WERI-Rb-1 (cell line): ENCODE results near the gene GYS2.

Experiments
- DNase-seq: peaks from one replicate; pipeline ENCODE4 v3.0.0-alpha.2; 2020
- H3K27ac ChIP-seq: fragments of 250-450 bp; sonication (Bioruptor Pico); 2 replicates; pipeline ENCODE4 v1.5.1; 2020; ENCODE audit warnings: mild to moderate bottlenecking, moderate library complexity
- H3K27me3 ChIP-seq: fragments of 250-450 bp; sonication (Bioruptor Pico); 2 replicates; pipeline ENCODE4 v1.5.1; 2021; ENCODE audit warnings: mild to moderate bottlenecking, low read depth, moderate library complexity; ENCODE audit not compliant: insufficient read depth, severe bottlenecking
- H3K36me3 ChIP-seq: fragments of 250-450 bp; sonication (Bioruptor Pico); 2 replicates; pipeline ENCODE4 v1.5.1; 2020; ENCODE audit warnings: mild to moderate bottlenecking, moderate library complexity
- H3K4me3 ChIP-seq: 2 replicates; pipeline ENCODE4 v1.5.1; 2011; ENCODE audit warnings: low read depth, mild to moderate bottlenecking, control low read depth, low read length
- H3K9me3 ChIP-seq: fragments of 250-450 bp; sonication (Bioruptor Pico); 2 replicates; pipeline ENCODE4 v1.5.1; 2021; ENCODE audit warnings: mild to moderate bottlenecking, moderate library complexity; ENCODE audit not compliant: severe bottlenecking
- CTCF ChIP-seq: IDR thresholded peaks from 2 replicates; pipeline ENCODE4 v1.5.1; 2011; ENCODE audit warnings: low read depth, mild to moderate bottlenecking, control low read depth, inconsistent platforms, low read length

GYS2 gene

GRCh38 chr12:21631367-21631766 lies 26.7 kb upstream of the GYS2 start:
- no peaks in the 10 kb centered on the region for H3K27me3 ChIP-seq
- no peak for DNase-seq
- H3K27ac ChIP-seq, result no peak overlapping the region
- no peak for TF ChIP-seq CTCF
- no peaks in the 10 kb centered on the region for H3K9me3 ChIP-seq
- H3K4me3 ChIP-seq, result no peak overlapping the region
- peaks cover 37% of the 10 kb centered on the region for H3K36me3 ChIP-seq

- peaks cover 4% of the 10 kb centered on the region for H3K36me3 ChIP-seq
- TF ChIP-seq CTCF, result no peak
- H3K4me3 ChIP-seq, result no peak overlapping the region
- no peak for DNase-seq
- no peak overlapping the region for H3K27ac ChIP-seq
- H3K27me3 ChIP-seq, result no peaks in the 10 kb centered on the region
- no peaks in the 10 kb centered on the region for H3K9me3 ChIP-seq
Observed at GRCh38 chr12:21627924-21628323, 23.3 kb upstream of the GYS2 start.

GRCh38 chr12:21618566-21618965 lies 13.9 kb upstream of the GYS2 start:
- DNase-seq, result no peak
- Histone ChIP-seq H3K9me3 (no peaks in the 10 kb centered on the region), H3K36me3 (no peaks in the 10 kb centered on the region), H3K4me3 (no peak overlapping the region), H3K27ac (no peak overlapping the region), H3K27me3 (no peaks in the 10 kb centered on the region)
- no peak for TF ChIP-seq CTCF

GRCh38 chr12:21617030-21617429 lies 12.4 kb upstream of the GYS2 start:
- Histone ChIP-seq H3K4me3 (no peak overlapping the region), H3K9me3 (no peaks in the 10 kb centered on the region), H3K27me3 (no peaks in the 10 kb centered on the region), H3K36me3 (no peaks in the 10 kb centered on the region), H3K27ac (no peak overlapping the region)
- no peak for TF ChIP-seq CTCF
- no peak for DNase-seq

- H3K4me3 ChIP-seq, result no peak overlapping the region
- no peak for DNase-seq
- no peak for TF ChIP-seq CTCF
- H3K36me3 ChIP-seq, result no peaks in the 10 kb centered on the region
- no peaks in the 10 kb centered on the region for H3K9me3 ChIP-seq
- H3K27ac ChIP-seq, result no peak overlapping the region
- H3K27me3 ChIP-seq, result no peaks in the 10 kb centered on the region
Observed at GRCh38 chr12:21615431-21615830, 10.8 kb upstream of the GYS2 start.

- Histone ChIP-seq H3K36me3 (no peaks in the 10 kb centered on the region), H3K27ac (no peak overlapping the region), H3K4me3 (no peak overlapping the region), H3K9me3 (no peaks in the 10 kb centered on the region), H3K27me3 (no peaks in the 10 kb centered on the region)
- no peak for TF ChIP-seq CTCF
- DNase-seq, result no peak
Observed at GRCh38 chr12:21614506-21614905, 9.9 kb upstream of the GYS2 start.
